ENCODE measurements around the gene IFNA4.
A peak's percentile ranks its signal among the peaks of the same experiment; 100 is the strongest.
"Not testable (repeated sequence)": the region's sequence is repeated elsewhere in the genome, so short reads cannot be mapped to it uniquely, and the experiment has no call there.

Gene IFNA4
- total RNA-seq: 0 reads per million in 2 donors

DNA sequence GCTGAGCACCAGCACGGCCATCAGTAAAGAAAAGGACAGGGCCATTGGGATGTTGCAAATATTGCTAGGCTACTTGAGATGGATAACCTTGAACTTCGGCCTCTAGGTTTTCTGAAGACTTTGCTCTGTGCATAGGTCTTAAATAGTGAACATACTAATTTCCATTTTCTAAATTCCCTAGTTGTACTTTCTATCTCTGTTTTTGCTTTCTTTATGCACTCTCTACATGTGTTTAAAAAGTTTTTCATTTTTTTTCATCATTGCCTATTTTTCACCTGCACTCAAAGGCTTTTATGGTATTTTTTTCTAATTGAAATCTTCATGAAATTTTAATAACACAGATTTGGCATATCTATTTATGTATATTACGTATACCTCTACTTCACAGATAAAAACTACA is at the start of gene IFNA4:
TSS of gene IFNA4 (minus strand) at position 101 of the 400 bp plus-strand sequence. CDS start at position 45, 56 bp downstream.
- not testable (repeated sequence) for DNase-seq

- DNase-seq: not testable (repeated sequence)
These were observed 49.0 kb upstream of the IFNA4 start for GRCh38 chr9:21236360-21236714.

- DNase-seq: peak in 1 of 5 experiments; percentile 39
These were observed 48.3 kb upstream of the IFNA4 start for GRCh38 chr9:21235468-21236359.

GRCh38 chr9:21234153-21234687 is 46.8 kb upstream of the IFNA4 start:
- DNase-seq: no peak

DNA sequence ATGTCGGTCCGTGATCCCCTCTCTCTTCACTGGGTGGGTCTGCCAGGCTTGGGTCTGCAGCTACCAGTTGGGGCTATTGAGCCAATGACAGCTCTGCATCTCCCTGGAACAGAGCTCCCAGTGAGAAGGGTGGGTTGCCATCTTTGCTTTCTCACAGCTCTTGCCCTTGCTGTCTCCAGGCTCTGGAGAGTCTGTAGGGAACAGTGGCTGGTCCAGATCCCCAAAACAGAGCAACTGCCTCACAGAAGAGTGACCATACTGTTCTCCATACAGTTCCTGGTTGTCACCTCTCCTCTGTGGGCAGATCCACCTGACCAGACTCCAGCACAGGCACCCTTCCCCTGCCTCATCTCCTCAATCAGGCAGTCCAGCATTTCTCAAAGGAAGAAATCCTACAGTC is 45.9 kb upstream of the IFNA4 start:
- no peak for DNase-seq

GRCh38 chr9:21228122-21228521 is 40.7 kb upstream of the IFNA4 start, which contains the start of gene IFNA17:
Gene IFNA17, minus strand, starts transcription at chr9:21228222. Its CDS starts 49 bp downstream, at chr9:21228173.
- no peak for DNase-seq

DNA sequence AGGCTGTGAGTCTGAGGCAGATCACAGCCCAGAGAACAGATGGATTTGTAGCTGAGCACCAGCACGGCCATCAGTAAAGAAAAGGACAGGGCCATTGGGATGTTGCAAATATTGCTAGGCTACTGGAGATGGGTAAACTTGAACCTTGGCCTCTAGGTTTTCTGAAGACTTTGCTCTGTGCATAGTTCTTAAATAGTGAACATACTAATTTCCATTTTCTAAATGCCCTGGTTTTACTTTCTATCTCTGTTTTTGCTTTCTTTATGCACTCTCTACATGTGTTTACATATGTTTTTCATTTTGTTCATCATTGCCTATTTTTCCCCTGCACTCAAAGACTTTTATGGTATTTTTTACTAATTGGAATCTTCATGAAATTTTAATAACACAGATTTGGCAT is 29.8 kb upstream of the IFNA4 start, which contains the start of gene IFNA16:
TSS of gene IFNA16 (minus strand) at position 101 of the 400 bp plus-strand sequence. CDS start at position 95, 6 bp downstream.
- not testable (repeated sequence) for DNase-seq

GRCh38 chr9:21213411-21214326 is 26.3 kb upstream of the IFNA4 start:
- DNase-seq: peak in 1 of 5 experiments; percentile 28

DNA sequence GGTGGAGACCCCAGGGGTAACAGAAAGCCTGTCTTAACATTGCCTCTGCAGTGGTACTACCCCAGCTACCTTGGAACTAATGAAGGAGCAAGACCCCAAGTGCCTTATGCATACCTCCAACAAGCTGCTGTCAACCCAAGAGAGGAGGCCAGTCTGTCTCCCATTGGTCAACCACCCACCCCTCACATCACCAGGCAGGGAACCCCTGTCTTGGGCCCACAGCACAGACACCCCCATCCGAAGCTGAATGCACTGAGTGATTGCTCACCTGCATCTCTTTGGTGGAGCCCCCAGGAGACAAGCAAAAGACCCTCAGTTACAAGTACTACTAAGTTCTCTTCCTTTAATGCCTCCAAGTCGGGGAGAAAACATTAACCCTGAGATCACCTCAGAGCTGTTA is 24.8 kb upstream of the IFNA4 start:
- DNase-seq: not testable (repeated sequence)

- not testable (repeated sequence) for DNase-seq
These were observed 23.4 kb upstream of the IFNA4 start for GRCh38 chr9:21210782-21211181.

DNA sequence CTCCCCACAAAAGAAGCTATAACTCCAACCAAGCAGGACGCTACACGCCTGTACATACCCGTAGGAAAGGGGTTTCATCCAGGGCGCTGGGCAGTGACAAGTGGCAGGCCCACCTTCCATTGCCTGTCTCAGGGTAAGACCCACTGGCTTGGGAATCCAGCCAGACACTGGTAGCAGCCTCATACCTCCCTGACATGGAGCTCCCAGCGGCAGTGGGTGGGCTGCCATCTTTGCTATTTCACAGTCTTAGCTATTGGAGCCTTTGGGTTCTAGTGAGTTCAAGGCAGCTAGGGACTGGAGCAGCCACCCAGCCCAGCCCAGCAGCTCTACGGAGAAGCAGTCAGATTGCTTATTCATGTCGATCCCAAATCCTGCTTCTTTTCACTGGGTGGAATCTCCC is 22.9 kb upstream of the IFNA4 start:
- no peak for DNase-seq

GRCh38 chr9:21207043-21207442 is 19.7 kb upstream of the IFNA4 start, which contains the start of gene IFNA10:
Gene IFNA10, minus strand, starts transcription at chr9:21207143. Its CDS starts 46 bp downstream, at chr9:21207097.
- DNase-seq: not testable (repeated sequence)

- peak in 1 of 5 experiments; percentile 4 for DNase-seq
These were observed 17.8 kb upstream of the IFNA4 start for GRCh38 chr9:21205204-21205603.

DNA sequence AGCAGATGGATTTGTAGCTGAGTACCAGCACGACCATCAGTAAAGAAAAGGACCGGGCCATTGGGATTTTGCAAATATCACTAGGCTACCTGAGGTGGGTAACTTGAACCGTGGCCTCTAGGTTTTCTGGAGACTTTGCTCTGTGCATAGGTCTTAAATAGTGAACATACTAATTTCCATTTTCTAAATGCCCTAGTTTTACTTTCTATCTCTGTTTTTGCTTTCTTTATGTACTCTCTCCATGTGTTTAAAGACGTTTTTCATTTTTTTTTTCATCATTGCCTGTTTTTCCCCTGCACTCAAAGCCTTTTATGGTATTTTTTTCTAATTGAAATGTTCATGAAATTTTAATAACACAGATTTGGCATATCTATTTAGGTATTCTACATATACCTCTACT is 14.7 kb upstream of the IFNA4 start, which contains the start of gene IFNA7:
TSS of gene IFNA7 (minus strand) at position 101 of the 400 bp plus-strand sequence. CDS start at position 61, 40 bp downstream.
- DNase-seq: not testable (repeated sequence)

DNA sequence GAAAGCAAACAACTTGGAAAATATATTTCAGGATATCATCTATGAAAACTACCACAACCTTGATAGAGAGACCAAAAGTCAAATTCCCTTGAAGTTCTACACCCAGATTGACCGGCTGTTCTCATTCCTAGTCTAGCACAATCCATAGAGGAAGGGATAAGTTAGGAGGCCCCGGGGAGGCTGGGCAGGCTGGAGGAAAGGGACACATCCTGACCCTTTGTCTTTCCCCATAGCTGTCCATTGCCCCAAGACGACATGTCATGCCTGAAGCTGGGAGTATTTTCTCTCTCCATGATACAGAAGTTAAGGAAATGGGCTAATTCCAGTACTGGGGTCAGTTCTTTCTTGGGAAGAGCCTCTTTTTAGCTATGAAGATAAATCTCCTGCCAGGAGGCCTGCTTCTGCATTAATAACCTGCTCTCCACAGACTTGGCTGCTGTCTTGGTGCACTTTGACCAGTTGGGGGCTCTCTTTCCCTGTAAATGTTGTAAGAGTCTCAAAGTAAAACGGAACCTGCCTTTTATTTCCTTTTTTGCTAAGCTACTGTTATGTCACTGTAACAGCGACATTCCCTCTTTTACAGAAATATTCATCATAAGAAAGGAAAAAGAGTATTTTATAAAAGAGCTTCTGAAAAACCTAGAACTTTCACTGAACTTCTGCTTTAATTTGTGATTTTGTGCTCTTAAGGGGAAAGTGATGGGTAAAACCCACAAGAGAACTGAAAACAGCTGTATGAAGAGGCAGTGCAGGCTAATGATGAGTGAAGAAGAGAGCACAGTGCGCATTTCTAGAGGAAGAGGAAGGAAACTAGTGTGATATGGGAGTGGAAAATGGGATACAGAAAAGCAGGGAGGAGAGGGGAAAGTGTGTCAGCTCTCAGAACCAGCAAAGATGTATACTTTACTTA is 7.7 kb upstream of the IFNA4 start:
- DNase-seq: peak in 2 of 5 experiments; percentile 13 to 39

DNA sequence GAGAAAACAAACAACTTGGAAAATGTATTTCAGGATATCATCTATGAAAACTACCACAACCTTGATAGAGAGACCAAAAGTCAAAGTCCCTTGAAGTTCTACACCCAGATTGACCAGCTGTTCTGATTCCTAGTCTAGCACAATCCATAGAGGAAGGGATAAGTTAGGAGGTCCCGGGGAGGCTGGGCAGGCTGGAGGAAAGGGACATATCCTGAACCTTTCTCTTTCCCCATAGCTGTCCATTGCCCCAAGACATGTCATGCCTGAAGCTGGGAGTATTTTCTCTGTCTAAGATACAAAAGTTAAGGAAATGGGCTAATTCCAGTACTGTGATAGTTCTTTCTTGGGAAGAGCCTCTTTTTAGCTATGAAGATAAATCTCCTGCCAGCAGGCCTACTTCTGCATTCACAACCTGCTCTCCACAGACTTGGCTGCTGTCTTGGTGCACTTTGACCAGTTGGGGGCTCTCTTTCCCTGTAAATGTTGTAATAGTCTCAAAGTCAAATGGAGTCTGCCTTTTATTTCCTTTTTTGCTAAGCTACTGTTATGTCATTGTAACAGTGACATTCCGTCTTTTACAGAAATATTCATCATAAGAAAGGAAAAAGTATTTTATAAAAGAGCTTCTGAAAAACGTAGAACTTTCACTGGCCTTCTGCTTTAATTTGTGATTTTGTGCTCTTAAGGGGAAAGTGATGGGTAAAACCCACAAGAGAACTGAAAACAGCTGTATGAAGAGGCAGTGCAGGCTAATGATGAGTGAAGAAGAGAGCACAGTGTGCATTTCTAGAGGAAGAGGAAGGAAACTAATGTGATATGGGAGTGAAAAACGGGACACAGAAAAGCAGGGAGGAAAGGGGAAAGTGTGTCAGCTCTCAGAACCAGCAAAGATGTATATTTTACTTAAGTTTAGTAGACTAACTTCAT is 4.3 kb downstream of the IFNA4 start:
- peak in 2 of 5 experiments; percentile 7 to 34 for DNase-seq

DNA sequence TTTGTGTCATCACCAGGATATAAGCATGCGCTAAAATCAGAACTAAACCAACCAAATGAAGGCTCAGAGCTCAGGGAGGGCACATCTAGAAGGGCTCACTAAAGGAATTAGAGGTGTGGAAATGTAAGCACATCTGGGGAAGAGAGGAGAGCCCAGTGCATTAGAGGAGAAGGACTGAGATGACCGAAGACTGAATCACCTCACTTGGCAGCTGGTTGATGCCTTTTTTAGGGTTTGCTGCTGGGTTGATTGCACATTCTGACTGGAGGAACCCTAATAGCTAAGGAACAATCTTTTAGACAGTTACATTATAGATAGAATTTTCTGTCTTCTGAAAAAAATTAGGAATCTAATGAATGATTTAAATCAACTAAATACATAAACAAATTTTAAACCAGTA is 12.7 kb downstream of the IFNA4 start:
- no peak for DNase-seq

DNA sequence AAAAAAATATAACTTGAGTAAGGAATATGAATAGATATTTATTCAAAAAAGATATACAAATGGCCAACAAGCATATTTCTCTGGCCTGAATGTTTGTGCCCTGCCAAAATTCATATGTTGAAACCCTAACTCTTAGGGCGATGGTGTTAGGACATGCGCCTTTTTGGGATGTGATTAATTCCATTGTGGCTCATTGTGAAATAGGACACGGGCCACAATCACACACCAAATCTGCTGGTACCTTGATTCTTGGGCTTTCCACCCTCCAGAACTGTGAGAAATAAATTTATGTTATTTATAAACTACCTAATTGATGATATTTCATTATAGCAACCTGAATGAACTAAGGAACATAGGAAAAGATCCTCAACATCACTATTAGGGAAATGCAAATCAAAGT is 15.2 kb downstream of the IFNA4 start:
- no peak for DNase-seq

- DNase-seq: no peak
These were observed 16.0 kb downstream of the IFNA4 start for GRCh38 chr9:21171351-21171750.

DNA sequence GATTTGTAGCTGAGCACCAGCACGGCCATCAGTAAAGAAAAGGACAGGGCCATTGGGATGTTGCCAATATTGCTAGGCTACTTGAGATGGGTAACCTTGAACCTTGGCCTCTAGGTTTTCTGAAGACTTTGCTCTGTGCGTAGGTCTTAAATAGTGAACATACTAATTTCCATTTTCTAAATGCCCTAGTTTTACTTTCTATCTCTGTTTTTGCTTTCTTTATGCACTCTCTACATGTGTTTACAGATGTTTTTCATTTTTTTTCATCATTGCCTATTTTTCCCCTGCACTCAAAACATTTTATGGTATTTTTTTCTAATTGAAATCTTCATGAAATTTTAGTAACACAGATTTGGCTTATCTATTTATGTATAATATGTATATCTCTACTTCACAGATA is 20.8 kb downstream of the IFNA4 start, which contains the start of gene IFNA21:
TSS of gene IFNA21 (minus strand) at position 101 of the 400 bp plus-strand sequence. CDS start at position 53, 48 bp downstream.
- not testable (repeated sequence) for DNase-seq

All from T-helper 2 cell (primary cell).